ENCODE results near the gene MRPL37.

DNA sequence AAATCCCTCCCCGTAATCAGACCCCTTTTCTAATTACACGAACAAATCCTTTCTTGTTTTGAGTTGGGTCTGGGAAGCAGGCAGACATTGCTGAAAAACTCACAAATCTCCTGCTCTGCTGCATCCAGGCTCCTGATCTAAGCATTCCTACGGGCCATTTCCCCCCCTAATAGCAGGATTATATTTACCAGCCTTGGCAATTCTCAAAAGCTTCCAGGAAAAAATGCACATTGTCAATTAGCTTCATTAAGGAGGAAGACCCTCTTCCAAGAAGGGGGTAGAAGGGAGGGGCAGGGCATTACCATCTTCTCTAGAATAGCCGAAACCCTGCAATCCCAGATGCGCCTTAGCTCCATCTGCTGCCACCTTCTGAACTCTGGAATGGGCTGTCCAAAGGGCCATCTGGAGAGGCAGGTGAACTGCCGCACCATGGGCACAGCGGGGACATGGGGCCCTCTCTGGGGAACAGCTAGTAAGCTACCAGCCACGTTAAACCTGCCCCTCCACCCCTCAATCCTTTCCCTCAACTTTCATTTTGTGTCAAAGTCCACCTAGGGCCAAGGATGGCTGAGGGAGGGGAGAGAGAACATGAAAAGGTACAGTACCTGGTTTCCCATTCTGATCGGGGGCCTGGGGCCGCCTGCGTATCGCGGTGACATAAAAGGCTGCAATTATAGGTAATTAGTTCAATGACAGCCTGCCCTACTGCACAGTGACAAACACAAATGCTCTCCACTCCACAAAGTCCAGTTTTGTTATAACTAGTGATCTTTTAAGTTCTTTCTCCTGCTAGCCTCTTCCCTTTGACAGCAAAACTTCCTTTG, 56.8 kb downstream of the MRPL37 start:
- TF ChIP-seq, protein P1, sequence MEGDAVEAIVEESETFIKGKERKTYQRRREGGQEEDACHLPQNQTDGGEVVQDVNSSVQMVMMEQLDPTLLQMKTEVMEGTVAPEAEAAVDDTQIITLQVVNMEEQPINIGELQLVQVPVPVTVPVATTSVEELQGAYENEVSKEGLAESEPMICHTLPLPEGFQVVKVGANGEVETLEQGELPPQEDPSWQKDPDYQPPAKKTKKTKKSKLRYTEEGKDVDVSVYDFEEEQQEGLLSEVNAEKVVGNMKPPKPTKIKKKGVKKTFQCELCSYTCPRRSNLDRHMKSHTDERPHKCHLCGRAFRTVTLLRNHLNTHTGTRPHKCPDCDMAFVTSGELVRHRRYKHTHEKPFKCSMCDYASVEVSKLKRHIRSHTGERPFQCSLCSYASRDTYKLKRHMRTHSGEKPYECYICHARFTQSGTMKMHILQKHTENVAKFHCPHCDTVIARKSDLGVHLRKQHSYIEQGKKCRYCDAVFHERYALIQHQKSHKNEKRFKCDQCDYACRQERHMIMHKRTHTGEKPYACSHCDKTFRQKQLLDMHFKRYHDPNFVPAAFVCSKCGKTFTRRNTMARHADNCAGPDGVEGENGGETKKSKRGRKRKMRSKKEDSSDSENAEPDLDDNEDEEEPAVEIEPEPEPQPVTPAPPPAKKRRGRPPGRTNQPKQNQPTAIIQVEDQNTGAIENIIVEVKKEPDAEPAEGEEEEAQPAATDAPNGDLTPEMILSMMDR (IDR thresholded peaks at IDR 0.05; ENCODE audit: extremely low read depth in 1 of 2, insufficient read depth in 1 of 2, low read depth in 1 of 2, low read length in 2 of 2): no peak
- TF ChIP-seq POLR2A (IDR thresholded peaks at IDR 0.05; ENCODE audit: low read depth, low read length) (no peak), POLR2AphosphoS5 (IDR thresholded peaks at IDR 0.05; ENCODE audit: insufficient read depth, low read depth, low read length) (no peak)
- TF ChIP-seq, protein P2, sequence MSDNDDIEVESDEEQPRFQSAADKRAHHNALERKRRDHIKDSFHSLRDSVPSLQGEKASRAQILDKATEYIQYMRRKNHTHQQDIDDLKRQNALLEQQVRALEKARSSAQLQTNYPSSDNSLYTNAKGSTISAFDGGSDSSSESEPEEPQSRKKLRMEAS (IDR thresholded peaks at IDR 0.05; ENCODE audit: insufficient read depth, insufficient read length): no peak

Data from endothelial cell of umbilical vein (primary cell).